GM23338 (cell line): ENCODE data around the gene PPP1R3G.

ENCODE experiments used
- CREB1 ChIP-seq: fragments of 250-450 bp; sonication (Bioruptor Pico); IDR thresholded peaks from 2 replicates; pipeline ENCODE4 v1.5.0; 2020; ENCODE audit warnings: low read depth, mild to moderate bottlenecking, moderate library complexity
- CTCF ChIP-seq, 2 experiments: fragments of 200-600 bp in 1 of 2; sonication (generic) in 1 of 2; conservative IDR thresholded peaks; 2 replicates each; pipeline versions ENCODE4 v1.5.1 to v1.6.1; 2016 to 2017; ENCODE audit warnings: antibody characterized with exemption in 2 of 2, low read depth in 2 of 2, mild to moderate bottlenecking in 2 of 2, moderate library complexity in 1 of 2
- ETS1 ChIP-seq: IDR thresholded peaks from 2 replicates; pipeline ENCODE4 v1.6.1; 2016; ENCODE audit warnings: antibody characterized with exemption
- EZH2 ChIP-seq: fragments of 200-600 bp; sonication (generic); IDR thresholded peaks from one replicate; pipeline ENCODE4 v1.8.0; 2017; ENCODE audit warnings: antibody characterized with exemption, mild to moderate bottlenecking, low read depth; ENCODE audit not compliant: unreplicated experiment
- JUNB ChIP-seq: IDR thresholded peaks from one replicate; pipeline ENCODE4 v1.6.1; 2016; ENCODE audit warnings: antibody characterized with exemption; ENCODE audit not compliant: unreplicated experiment
- POLR2AphosphoS5 ChIP-seq: IDR thresholded peaks from 2 replicates; pipeline ENCODE4 v1.6.1; 2016; ENCODE audit warnings: antibody characterized with exemption, low read depth
- ZNF462 ChIP-seq: fragments of 250-450 bp; sonication (Bioruptor Pico); IDR thresholded peaks from 2 replicates; pipeline ENCODE4 v1.5.0; 2020; ENCODE audit warnings: mild to moderate bottlenecking, moderate library complexity
- TF ChIP-seq, protein P1 (sequence below): IDR thresholded peaks from one replicate; pipeline ENCODE4 v1.6.1; 2018; ENCODE audit warnings: antibody characterized with exemption; ENCODE audit not compliant: unreplicated experiment

- TF ChIP-seq CTCF (conservative IDR thresholded peaks at IDR 0.05; ENCODE audit: low read depth in 2 of 2) (no peak), JUNB (no peak), POLR2AphosphoS5 (no peak), ETS1 (no peak), CREB1 (CRISPR knock-in tag) (no peak), EZH2 (no peak), ZNF462 (CRISPR knock-in tag) (no peak)
- TF ChIP-seq, protein P1, sequence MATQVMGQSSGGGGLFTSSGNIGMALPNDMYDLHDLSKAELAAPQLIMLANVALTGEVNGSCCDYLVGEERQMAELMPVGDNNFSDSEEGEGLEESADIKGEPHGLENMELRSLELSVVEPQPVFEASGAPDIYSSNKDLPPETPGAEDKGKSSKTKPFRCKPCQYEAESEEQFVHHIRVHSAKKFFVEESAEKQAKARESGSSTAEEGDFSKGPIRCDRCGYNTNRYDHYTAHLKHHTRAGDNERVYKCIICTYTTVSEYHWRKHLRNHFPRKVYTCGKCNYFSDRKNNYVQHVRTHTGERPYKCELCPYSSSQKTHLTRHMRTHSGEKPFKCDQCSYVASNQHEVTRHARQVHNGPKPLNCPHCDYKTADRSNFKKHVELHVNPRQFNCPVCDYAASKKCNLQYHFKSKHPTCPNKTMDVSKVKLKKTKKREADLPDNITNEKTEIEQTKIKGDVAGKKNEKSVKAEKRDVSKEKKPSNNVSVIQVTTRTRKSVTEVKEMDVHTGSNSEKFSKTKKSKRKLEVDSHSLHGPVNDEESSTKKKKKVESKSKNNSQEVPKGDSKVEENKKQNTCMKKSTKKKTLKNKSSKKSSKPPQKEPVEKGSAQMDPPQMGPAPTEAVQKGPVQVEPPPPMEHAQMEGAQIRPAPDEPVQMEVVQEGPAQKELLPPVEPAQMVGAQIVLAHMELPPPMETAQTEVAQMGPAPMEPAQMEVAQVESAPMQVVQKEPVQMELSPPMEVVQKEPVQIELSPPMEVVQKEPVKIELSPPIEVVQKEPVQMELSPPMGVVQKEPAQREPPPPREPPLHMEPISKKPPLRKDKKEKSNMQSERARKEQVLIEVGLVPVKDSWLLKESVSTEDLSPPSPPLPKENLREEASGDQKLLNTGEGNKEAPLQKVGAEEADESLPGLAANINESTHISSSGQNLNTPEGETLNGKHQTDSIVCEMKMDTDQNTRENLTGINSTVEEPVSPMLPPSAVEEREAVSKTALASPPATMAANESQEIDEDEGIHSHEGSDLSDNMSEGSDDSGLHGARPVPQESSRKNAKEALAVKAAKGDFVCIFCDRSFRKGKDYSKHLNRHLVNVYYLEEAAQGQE = no peak
Measured at GRCh38 chr6:5081955-5082354, 3.2 kb upstream of the PPP1R3G start.
